Activated CD8-positive, alpha-beta T cell treated with anti-CD3 and anti-CD28 coated beads, Interleukin-2, amount 10 ng/mL, durations not matched to agents 7 days and 5 days (primary cell): ENCODE data around the gene NDUFS2. TPM values are rescaled to one million over a fixed set of nuclear protein-coding genes. Genes with fewer than 3 reads are reported as not detected.
A peak's percentile ranks its signal among the peaks of the same experiment; 100 is the strongest.

Source experiments
- ATAC-seq: fragments of 150-1000 bp; cut with Tn5 transposase; one replicate; pipeline ENCODE4 v1.10.0; 2021; ENCODE audit warnings: moderate library complexity
- CTCF ChIA-PET: fragments of 350-600 bp; sonication (Branson Sonifier 250); formaldehyde crosslinking; loops from one replicate; lab custom pipeline; 2021; ENCODE audit warnings: antibody characterized with exemption; lab: Charles Lee
- POLR2A ChIA-PET: fragments of 350-600 bp; sonication (Branson Sonifier 250); formaldehyde crosslinking; loops from one replicate; lab custom pipeline; 2021; ENCODE audit warnings: antibody characterized with exemption; lab: Charles Lee
- DNase-seq: peaks from one replicate; pipeline ENCODE4 v3.0.0-alpha.2; 2020
- H3K27ac Mint-ChIP-seq: one replicate; pipeline ENCODE4 v1.8.0; 2021; ENCODE audit warnings: mild to moderate bottlenecking, mixed read lengths
- H3K27me3 Mint-ChIP-seq: one replicate; pipeline ENCODE4 v1.8.0; 2021; ENCODE audit warnings: low read depth, mixed read lengths
- H3K36me3 Mint-ChIP-seq: one replicate; pipeline ENCODE4 v1.8.0; 2021; ENCODE audit warnings: low read depth, mixed read lengths
- H3K4me1 Mint-ChIP-seq: one replicate; pipeline ENCODE4 v1.8.0; 2021; ENCODE audit warnings: low read depth, mixed read lengths
- H3K4me3 Mint-ChIP-seq: one replicate; pipeline ENCODE4 v1.8.0; 2021; ENCODE audit warnings: mild to moderate bottlenecking, mixed read lengths
- H3K9me3 Mint-ChIP-seq: one replicate; pipeline ENCODE4 v1.8.0; 2022; ENCODE audit warnings: mixed read lengths; ENCODE audit not compliant: insufficient read depth
- total RNA-seq, 2 experiments: library from RNA; stranded (reverse); gene quantifications; one replicate each; pipeline ENCODE4 v1.2.3, GENCODE V29; 2021

Gene NDUFS2
- total RNA-seq, 2 experiments from 2014 or later: 73.6 to 76.8 TPM

GRCh38 chr1:161196111-161196510 lies 6.1 kb upstream of the NDUFS2 start:
- peak overlapping the region; percentile 17 for H3K27ac Mint-ChIP-seq
- CTCF ChIA-PET: interaction anchor here (18.1 kb wide), 1 partner anchor 26 kb away, joined by 331 read pairs; the partner anchor contains the start of genes APOA2, FCER1G and TOMM40L
- POLR2A ChIA-PET: no interaction called here

GRCh38 chr1:161196521-161197451 lies 5.4 kb upstream of the NDUFS2 start:
- Mint-ChIP-seq H3K9me3 (no peaks in the 10 kb centered on the region), H3K4me3 (no peak overlapping the region), H3K36me3 (no peaks in the 10 kb centered on the region), H3K27me3 (no peaks in the 10 kb centered on the region), H3K27ac (peak overlapping the region; percentile 67), H3K4me1 (peaks cover 76% of the 10 kb centered on the region)
- ChIA-PET POLR2A (no interaction called here), CTCF (interaction anchor here (2.3 to 18.1 kb wide), 2 partner anchors 15 to 26 kb away, joined by 15 to 331 read pairs; partner anchors contain the start of genes APOA2, FCER1G and TOMM40L)
- DNase-seq: no peak
- no peak for ATAC-seq

More at GRCh38 chr1:161196111-161196510, 6.1 kb upstream of the NDUFS2 start:
- no peak for ATAC-seq
- no peaks in the 10 kb centered on the region for H3K27me3 Mint-ChIP-seq
- no peaks in the 10 kb centered on the region for H3K9me3 Mint-ChIP-seq
- DNase-seq: no peak
- H3K4me1 Mint-ChIP-seq: peaks cover 69% of the 10 kb centered on the region
- no peaks in the 10 kb centered on the region for H3K36me3 Mint-ChIP-seq
- H3K4me3 Mint-ChIP-seq: no peak overlapping the region

- peak overlapping the region; percentile 67 for H3K27ac Mint-ChIP-seq
- peaks cover 5% of the 10 kb centered on the region for H3K36me3 Mint-ChIP-seq
- H3K9me3 Mint-ChIP-seq: no peaks in the 10 kb centered on the region
- ChIA-PET POLR2A (interaction anchor here (0.7 to 1.5 kb wide), 2 partner anchors 12 to 192 kb away, joined by 4 to 8 read pairs; no protein-coding TSS in a partner anchor), CTCF (interaction anchor here (1.7 to 18.1 kb wide), 3 partner anchors 16 to 93 kb away, joined by 5 to 331 read pairs (median 15); partner anchors contain the start of genes APOA2, FCER1G and TOMM40L)
- ATAC-seq (no peak), DNase-seq (no peak)
- no peaks in the 10 kb centered on the region for H3K27me3 Mint-ChIP-seq
- peaks cover 74% of the 10 kb centered on the region for H3K4me1 Mint-ChIP-seq
- H3K4me3 Mint-ChIP-seq: no peak overlapping the region
Observed at GRCh38 chr1:161197560-161198193, 4.5 kb upstream of the NDUFS2 start.

- H3K4me1 Mint-ChIP-seq: peaks cover 73% of the 10 kb centered on the region
- H3K27me3 Mint-ChIP-seq: no peaks in the 10 kb centered on the region
- H3K9me3 Mint-ChIP-seq: no peaks in the 10 kb centered on the region
- ChIA-PET CTCF (interaction anchor here (1.4 to 18.1 kb wide), 4 partner anchors 16 to 93 kb away, joined by 3 to 331 read pairs (median 10); partner anchors contain the start of genes APOA2, FCER1G, PPOX and TOMM40L), POLR2A (interaction anchor here (0.6 to 1.9 kb wide), 4 partner anchors 13 to 191 kb away, joined by 3 to 9 read pairs (median 6); partner anchors contain the start of gene PPOX)
- H3K4me3 Mint-ChIP-seq: no peak overlapping the region
- H3K27ac Mint-ChIP-seq: peak overlapping the region; percentile 17
- peaks cover 9% of the 10 kb centered on the region for H3K36me3 Mint-ChIP-seq
- DNase-seq (no peak), ATAC-seq (no peak)
Observed at GRCh38 chr1:161198194-161198896, 3.8 kb upstream of the NDUFS2 start.

- no peaks in the 10 kb centered on the region for H3K27me3 Mint-ChIP-seq
- ChIA-PET CTCF (interaction anchor here (1.4 to 18.1 kb wide), 4 partner anchors 17 to 92 kb away, joined by 3 to 331 read pairs (median 10); partner anchors contain the start of genes APOA2, FCER1G, PPOX and TOMM40L), POLR2A (interaction anchor here (1.5 to 1.9 kb wide), 2 partner anchors 14 to 33 kb away, joined by 8 to 9 read pairs; partner anchors contain the start of gene PPOX)
- H3K4me1 Mint-ChIP-seq: peaks cover 79% of the 10 kb centered on the region
- DNase-seq: no peak
- H3K36me3 Mint-ChIP-seq: peaks cover 15% of the 10 kb centered on the region
- no peak within 1 kb of the TSS for H3K4me3 Mint-ChIP-seq
- no peaks in the 10 kb centered on the region for H3K9me3 Mint-ChIP-seq
- no peak for ATAC-seq
- H3K27ac Mint-ChIP-seq: peak within 1 kb of the TSS; percentile 95
Observed at GRCh38 chr1:161198897-161199431, 3.2 kb upstream of the NDUFS2 start, which contains the start of gene ADAMTS4. Gene ADAMTS4 (minus strand): TSS chr1:161199054. CDS start chr1:161198627, 427 bp downstream.

- peaks cover 21% of the 10 kb centered on the region for H3K36me3 Mint-ChIP-seq
- H3K27ac Mint-ChIP-seq: peak overlapping the region; percentile 95
- no peak overlapping the region for H3K4me3 Mint-ChIP-seq
- POLR2A ChIA-PET: interaction anchor here (0.5 to 1.9 kb wide), 2 partner anchors 14 to 33 kb away, joined by 3 to 9 read pairs; partner anchors contain the start of gene PPOX
- H3K4me1 Mint-ChIP-seq: peaks cover 82% of the 10 kb centered on the region
- no peaks in the 10 kb centered on the region for H3K27me3 Mint-ChIP-seq
- CTCF ChIA-PET: interaction anchor here (1.4 to 18.1 kb wide), 4 partner anchors 23 to 92 kb away, joined by 3 to 331 read pairs (median 6); partner anchors contain the start of genes APOA2, FCER1G, PPOX and TOMM40L
- DNase-seq: no peak
- ATAC-seq: no peak
- no peaks in the 10 kb centered on the region for H3K9me3 Mint-ChIP-seq
Observed at GRCh38 chr1:161199506-161200139, 2.5 kb upstream of the NDUFS2 start.

GRCh38 chr1:161200421-161200991 lies 1.7 kb upstream of the NDUFS2 start:
- Mint-ChIP-seq H3K27me3 (no peaks in the 10 kb centered on the region), H3K4me3 (peak overlapping the region; percentile 45), H3K27ac (peak overlapping the region; percentile 95), H3K36me3 (peaks cover 27% of the 10 kb centered on the region), H3K9me3 (no peaks in the 10 kb centered on the region), H3K4me1 (peaks cover 79% of the 10 kb centered on the region)
- DNase-seq (peak; percentile 46), ATAC-seq (no peak)
- ChIA-PET POLR2A (interaction anchor here (0.5 to 3.7 kb wide), 7 partner anchors 11 to 47 kb away, joined by 3 to 31 read pairs (median 3); partner anchors contain the start of genes TOMM40L and UFC1), CTCF (interaction anchor here (1.0 to 18.1 kb wide), 7 partner anchors 9 to 182 kb away, joined by 3 to 331 read pairs (median 9); partner anchors contain the start of genes APOA2, FCER1G, PPOX and TOMM40L)

- DNase-seq (no peak), ATAC-seq (no peak)
- Mint-ChIP-seq H3K27me3 (no peaks in the 10 kb centered on the region), H3K4me1 (peaks cover 78% of the 10 kb centered on the region), H3K4me3 (peak overlapping the region; percentile 93), H3K27ac (peak overlapping the region; percentile 95), H3K9me3 (no peaks in the 10 kb centered on the region), H3K36me3 (peaks cover 33% of the 10 kb centered on the region)
- CTCF ChIA-PET: interaction anchor here (0.7 to 18.1 kb wide), 12 partner anchors 9 to 188 kb away, joined by 3 to 331 read pairs (median 8); partner anchors contain the start of genes APOA2, B4GALT3, FCER1G and PPOX
- POLR2A ChIA-PET: interaction anchor here (0.5 to 3.7 kb wide), 28 partner anchors 9 to 935 kb away, joined by 3 to 38 read pairs (median 4); partner anchors contain the start of genes APOA2, ARHGAP30, B4GALT3 and DEDD
Observed at GRCh38 chr1:161200992-161201835, 953 bp upstream of the NDUFS2 start.
